ENCODE measurements around the gene TMEM114.

The TMEM114 gene

GRCh38 chr16:8611886-8612600 is 21.7 kb upstream of the TMEM114 start:
- TF ChIP-seq CTCF (IDR thresholded peaks at IDR 0.05; ENCODE audit: control extremely low read depth, extremely low read depth, low read depth, missing control alignments): no peak
- CTCF ChIA-PET: interaction anchor here (1.7 kb wide), 1 partner anchor 15 kb away, joined by 3 read pairs; no protein-coding TSS in a partner anchor
- DNase-seq (ENCODE audit: extremely low spot score): no peak
- POLR2A ChIA-PET: no interaction called here

- DNase-seq (ENCODE audit: extremely low spot score): no peak
- POLR2A ChIA-PET: no interaction called here
- no peak for TF ChIP-seq CTCF (IDR thresholded peaks at IDR 0.05; ENCODE audit: control extremely low read depth, extremely low read depth, low read depth, missing control alignments)
- CTCF ChIA-PET: no interaction called here
Observed at GRCh38 chr16:8611122-8611521, 20.8 kb upstream of the TMEM114 start.

- ChIA-PET CTCF (no interaction called here), POLR2A (no interaction called here)
- no peak for DNase-seq (ENCODE audit: extremely low spot score)
- no peak for TF ChIP-seq CTCF (IDR thresholded peaks at IDR 0.05; ENCODE audit: control extremely low read depth, extremely low read depth, low read depth, missing control alignments)
Observed at GRCh38 chr16:8607214-8607613, 16.9 kb upstream of the TMEM114 start.

- CTCF ChIA-PET: interaction anchor here (1.4 kb wide), 1 partner anchor 10 kb away, joined by 3 read pairs; no protein-coding TSS in a partner anchor
- POLR2A ChIA-PET: no interaction called here
- TF ChIP-seq CTCF (IDR thresholded peaks at IDR 0.05; ENCODE audit: control extremely low read depth, extremely low read depth, low read depth, missing control alignments): no peak
- no peak for DNase-seq (ENCODE audit: extremely low spot score)
Observed at GRCh38 chr16:8605554-8605953, 15.2 kb upstream of the TMEM114 start.

GRCh38 chr16:8600144-8600775 is 9.9 kb upstream of the TMEM114 start:
- DNase-seq (ENCODE audit: extremely low spot score): no peak
- CTCF ChIA-PET: interaction anchor here (1.6 kb wide), 1 partner anchor 10 kb away, joined by 4 read pairs; no protein-coding TSS in a partner anchor
- POLR2A ChIA-PET: no interaction called here
- TF ChIP-seq CTCF (IDR thresholded peaks at IDR 0.05; ENCODE audit: control extremely low read depth, extremely low read depth, low read depth, missing control alignments): no peak

- ChIA-PET POLR2A (no interaction called here), CTCF (interaction anchor here (1.0 to 3.3 kb wide), 3 partner anchors 13 to 64 kb away, joined by 3 to 14 read pairs (median 4); no protein-coding TSS in a partner anchor)
- TF ChIP-seq CTCF (IDR thresholded peaks at IDR 0.05; ENCODE audit: control extremely low read depth, extremely low read depth, low read depth, missing control alignments): no peak
- DNase-seq (ENCODE audit: extremely low spot score): no peak
Observed at GRCh38 chr16:8596581-8596980, 6.3 kb upstream of the TMEM114 start.

Data from GM10248 (cell line).